Trophoblast cell (in vitro differentiated cells and primary cell): ENCODE results near the gene GPR135.

Experiments used
- DNase-seq, 2 donors: peaks; one replicate each; pipeline ENCODE4 v3.0.0-alpha.2; 2016
- H2AFZ ChIP-seq: 2 replicates; pipeline ENCODE4 v1.6.1; 2013; ENCODE audit warnings: low read length, moderate library complexity, mild to moderate bottlenecking; ENCODE audit not compliant: insufficient read depth, poor library complexity
- H2AK5ac ChIP-seq: 2 replicates; pipeline ENCODE4 v1.6.1; 2013; ENCODE audit warnings: mild to moderate bottlenecking, low read length
- H2BK120ac ChIP-seq: 2 replicates; pipeline ENCODE4 v1.6.1; 2013; ENCODE audit warnings: low read length, mild to moderate bottlenecking, moderate library complexity; ENCODE audit not compliant: insufficient read depth, poor library complexity
- H2BK12ac ChIP-seq: 2 replicates; pipeline ENCODE4 v1.6.1; 2013; ENCODE audit warnings: mild to moderate bottlenecking, low read length, moderate library complexity
- H2BK5ac ChIP-seq: 2 replicates; pipeline ENCODE4 v1.6.1; 2013; ENCODE audit warnings: low read length, low read depth, moderate library complexity, mild to moderate bottlenecking; ENCODE audit not compliant: poor library complexity
- H3K14ac ChIP-seq: 2 replicates; pipeline ENCODE4 v1.6.1; 2013; ENCODE audit warnings: mild to moderate bottlenecking, low read length
- H3K18ac ChIP-seq: 2 replicates; pipeline ENCODE4 v1.6.1; 2013; ENCODE audit warnings: mild to moderate bottlenecking, low read length
- H3K23ac ChIP-seq: 2 replicates; pipeline ENCODE4 v1.6.1; 2013; ENCODE audit warnings: low read length
- H3K27ac ChIP-seq: 2 replicates; pipeline ENCODE4 v1.5.1; 2013; ENCODE audit warnings: low read depth, mild to moderate bottlenecking, inconsistent platforms, low read length, moderate library complexity
- H3K27me3 ChIP-seq: 2 replicates; pipeline ENCODE4 v1.6.1; 2013; ENCODE audit warnings: inconsistent platforms, mild to moderate bottlenecking, low read length, moderate library complexity; ENCODE audit not compliant: insufficient read depth
- H3K36me3 ChIP-seq, 2 experiments: 1 replicate in 1 of 2; 2 replicates in 1 of 2; pipeline ENCODE4 v1.6.1; 2013; ENCODE audit warnings: low read length in 2 of 2, mild to moderate bottlenecking in 2 of 2, moderate library complexity in 1 of 2; ENCODE audit not compliant: insufficient read depth in 2 of 2, control insufficient read depth in 1 of 2
- H3K4ac ChIP-seq: 2 replicates; pipeline ENCODE4 v1.6.1; 2013; ENCODE audit warnings: low read depth, mild to moderate bottlenecking, low read length, moderate library complexity
- H3K4me1 ChIP-seq, 2 experiments: 1 replicate in 1 of 2; 2 replicates in 1 of 2; pipeline ENCODE4 v1.6.1; 2013; ENCODE audit warnings: low read length in 2 of 2, mild to moderate bottlenecking in 2 of 2, moderate library complexity in 1 of 2; ENCODE audit not compliant: insufficient read depth in 2 of 2, control insufficient read depth in 1 of 2
- H3K4me2 ChIP-seq: 2 replicates; pipeline ENCODE4 v1.6.1; 2013; ENCODE audit warnings: inconsistent platforms, mild to moderate bottlenecking, low read length, moderate library complexity
- H3K4me3 ChIP-seq: 2 replicates; pipeline ENCODE4 v1.5.1; 2013; ENCODE audit warnings: mild to moderate bottlenecking, low read depth, low read length, inconsistent platforms
- H3K79me1 ChIP-seq: one replicate; pipeline ENCODE4 v1.6.1; 2013; ENCODE audit warnings: low read length
- H3K79me2 ChIP-seq: 2 replicates; pipeline ENCODE4 v1.6.1; 2013; ENCODE audit warnings: low read length, mild to moderate bottlenecking; ENCODE audit not compliant: control insufficient read depth, insufficient read depth, poor library complexity
- H3K9ac ChIP-seq: 2 replicates; pipeline ENCODE4 v1.6.1; 2013; ENCODE audit warnings: mild to moderate bottlenecking, low read length
- H3K9me3 ChIP-seq: 2 replicates; pipeline ENCODE4 v1.6.1; 2013; ENCODE audit warnings: low read depth, mild to moderate bottlenecking, control low read depth, inconsistent platforms, low read length; ENCODE audit not compliant: insufficient read depth
- H4K12ac ChIP-seq: 2 replicates; pipeline ENCODE4 v1.6.1; 2013; ENCODE audit warnings: low read depth, mild to moderate bottlenecking, low read length, moderate library complexity
- H4K8ac ChIP-seq: 2 replicates; pipeline ENCODE4 v1.6.1; 2013; ENCODE audit warnings: low read depth, mild to moderate bottlenecking, low read length, moderate library complexity
- H4K91ac ChIP-seq: one replicate; pipeline ENCODE4 v1.6.1; 2013; ENCODE audit warnings: low read depth, mild to moderate bottlenecking, low read length, moderate library complexity
- WGBS: extraction: QIAGEN DNeasy Blood & Tissue Kit; methylation state at CpG from one replicate; pipeline ENCODE4 v1.1.7; 2013; ENCODE audit warnings: missing lambda C conversion rate; ENCODE audit not compliant: insufficient read length, insufficient coverage; ENCODE audit errors: extremely low coverage; 5-methylcytosine and 5-hydroxymethylcytosine counted together

The GPR135 gene

DNA sequence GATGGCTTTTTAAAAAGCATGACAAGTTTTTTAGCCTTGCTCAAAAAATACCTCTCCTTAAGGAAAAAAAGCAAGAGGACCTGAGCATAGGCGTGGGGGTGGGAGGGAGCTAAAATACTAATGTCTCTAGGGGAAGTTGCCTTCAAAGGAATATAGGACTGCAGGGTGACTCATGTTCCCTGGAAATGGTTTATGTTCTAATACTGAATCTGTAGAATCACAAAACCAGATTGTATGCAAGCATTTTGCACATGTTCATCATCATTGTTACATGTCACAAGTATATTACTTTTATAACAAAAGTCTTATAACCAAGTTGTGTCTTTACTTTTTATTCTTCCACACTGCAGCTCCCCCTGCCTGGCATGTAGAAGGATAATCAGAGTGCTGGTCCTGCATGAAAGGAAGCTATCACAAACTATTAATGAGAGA is 36.6 kb downstream of the GPR135 start:
- Histone ChIP-seq H2AFZ (no peak overlapping the region), H3K9me3 (no peaks in the 10 kb centered on the region), H4K12ac (no peak overlapping the region), H3K4me3 (no peak overlapping the region), H2BK12ac (no peak overlapping the region), H3K4me1 (peaks cover 0 to 1% of the 10 kb centered on the region in 2 experiments), H3K4ac (no peak overlapping the region), H3K27ac (no peak overlapping the region), H3K36me3 (no peaks in the 10 kb centered on the region), H3K9ac (no peak overlapping the region), H3K27me3 (no peaks in the 10 kb centered on the region), H3K18ac (no peak overlapping the region), H3K79me2 (no peaks in the 10 kb centered on the region), H2AK5ac (no peak overlapping the region), H3K14ac (no peak overlapping the region), H3K23ac (no peak overlapping the region), H4K91ac (no peak overlapping the region), H3K79me1 (no peaks in the 10 kb centered on the region), H2BK120ac (no peak overlapping the region), H3K4me2 (no peak overlapping the region), H2BK5ac (no peak overlapping the region), H4K8ac (no peak overlapping the region)
- no CpG with 5 or more reads among the region's 1 CpG for WGBS
- no peak for DNase-seq

DNA sequence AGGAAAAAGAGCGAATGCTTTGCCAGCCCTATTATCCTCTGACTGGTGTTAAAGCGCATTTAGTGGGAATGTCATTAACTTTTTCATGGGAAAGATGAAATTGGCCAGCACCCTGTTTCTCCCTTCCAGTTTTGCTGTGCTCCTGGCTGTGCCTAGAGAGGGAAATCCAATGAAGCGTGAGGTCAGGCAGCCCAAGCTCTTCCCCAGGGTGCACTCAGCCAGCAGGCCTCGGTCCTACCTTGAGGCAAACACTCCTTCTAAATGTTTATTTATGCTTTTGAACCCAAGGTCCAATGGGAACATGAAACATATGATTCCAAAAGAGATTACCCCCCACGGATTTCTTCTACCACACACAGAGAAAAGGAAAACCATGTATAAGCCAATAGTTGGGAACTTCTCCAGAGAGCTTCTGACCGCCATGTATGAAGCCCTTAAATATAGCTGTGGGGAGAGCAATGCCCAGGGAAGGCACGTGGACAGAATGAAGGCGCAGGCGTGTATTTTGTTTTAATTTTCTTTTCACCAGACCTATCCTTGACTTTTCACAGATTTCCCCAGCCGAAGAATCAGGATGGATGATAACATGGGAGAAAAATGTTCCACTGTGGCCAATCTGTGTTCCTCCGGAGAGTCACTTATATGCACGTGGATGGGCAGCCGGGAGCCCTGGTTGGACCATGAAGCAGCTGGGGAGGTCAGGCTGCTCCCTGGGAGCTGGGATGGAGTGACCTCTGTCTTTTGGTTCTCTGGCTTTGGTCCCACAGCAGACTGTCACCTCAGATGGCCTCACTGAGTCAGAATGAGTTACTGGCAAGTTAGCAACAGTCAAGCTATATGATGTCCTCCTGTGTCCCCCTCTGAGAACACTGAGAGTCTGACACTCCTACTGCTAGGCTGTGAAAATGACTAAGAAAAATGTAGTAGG is 37.3 kb downstream of the GPR135 start:
- no peak overlapping the region for H3K27ac ChIP-seq
- no peak overlapping the region for H4K91ac ChIP-seq
- no peak overlapping the region for H3K9ac ChIP-seq
- no peak overlapping the region for H3K4ac ChIP-seq
- H3K23ac ChIP-seq = no peak overlapping the region
- no peaks in the 10 kb centered on the region for H3K36me3 ChIP-seq
- no peak overlapping the region for H2AFZ ChIP-seq
- H3K4me1 ChIP-seq = peaks cover 0 to 1% of the 10 kb centered on the region in 2 experiments
- no peak overlapping the region for H2BK120ac ChIP-seq
- H3K79me1 ChIP-seq = no peaks in the 10 kb centered on the region
- H3K9me3 ChIP-seq = no peaks in the 10 kb centered on the region
- H3K79me2 ChIP-seq = no peaks in the 10 kb centered on the region
- no CpG with 5 or more reads among the region's 13 CpGs for WGBS
- H3K27me3 ChIP-seq = no peaks in the 10 kb centered on the region
- no peak for DNase-seq
- no peak overlapping the region for H2BK5ac ChIP-seq
- H3K4me2 ChIP-seq = no peak overlapping the region
- no peak overlapping the region for H2AK5ac ChIP-seq
- H2BK12ac ChIP-seq = no peak overlapping the region
- no peak overlapping the region for H4K12ac ChIP-seq
- no peak overlapping the region for H3K18ac ChIP-seq
- no peak overlapping the region for H4K8ac ChIP-seq
- H3K4me3 ChIP-seq = no peak overlapping the region
- no peak overlapping the region for H3K14ac ChIP-seq

DNA sequence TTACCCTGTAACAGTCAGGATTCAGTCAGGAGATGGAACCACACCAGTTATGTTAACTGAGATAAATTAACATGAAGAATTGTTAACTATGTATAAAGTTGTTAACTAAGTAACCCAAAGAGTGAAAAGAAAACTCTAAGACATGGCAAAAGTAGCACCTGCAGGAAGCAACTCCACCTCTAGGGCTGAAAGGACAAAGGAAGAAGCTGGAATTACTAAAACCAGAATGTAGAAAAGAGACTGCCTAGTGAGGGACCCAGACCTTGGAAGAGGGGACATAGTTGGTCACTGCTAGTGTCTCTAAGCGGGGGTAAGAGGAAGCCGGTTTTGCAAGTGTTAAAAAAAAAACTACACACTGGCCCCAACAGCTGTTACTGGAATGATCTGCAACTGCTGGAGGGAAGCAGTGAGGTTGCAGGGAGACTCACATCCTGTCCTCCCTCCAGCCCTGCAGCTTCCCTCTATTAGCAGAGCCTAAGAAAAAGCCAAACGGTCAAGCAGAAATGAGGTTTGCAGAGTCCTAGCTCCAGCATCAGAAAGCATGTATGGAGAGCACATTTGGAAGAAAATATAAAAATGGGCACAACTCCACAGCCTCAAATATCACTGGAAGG is 39.8 kb downstream of the GPR135 start:
- H3K79me1 ChIP-seq = no peaks in the 10 kb centered on the region
- no peak overlapping the region for H2AK5ac ChIP-seq
- no peaks in the 10 kb centered on the region for H3K9me3 ChIP-seq
- peaks cover 0 to 1% of the 10 kb centered on the region in 2 experiments for H3K4me1 ChIP-seq
- no peak for DNase-seq
- no peaks in the 10 kb centered on the region for H3K36me3 ChIP-seq
- no peak overlapping the region for H3K23ac ChIP-seq
- H4K12ac ChIP-seq = no peak overlapping the region
- WGBS = no CpG with 5 or more reads among the region's 3 CpGs
- H3K79me2 ChIP-seq = no peaks in the 10 kb centered on the region
- no peak overlapping the region for H4K91ac ChIP-seq
- no peak overlapping the region for H3K4ac ChIP-seq
- no peak overlapping the region for H3K9ac ChIP-seq
- no peak overlapping the region for H2BK5ac ChIP-seq
- no peaks in the 10 kb centered on the region for H3K27me3 ChIP-seq
- no peak overlapping the region for H4K8ac ChIP-seq
- H3K14ac ChIP-seq = no peak overlapping the region
- no peak overlapping the region for H2AFZ ChIP-seq
- H3K18ac ChIP-seq = no peak overlapping the region
- no peak overlapping the region for H2BK120ac ChIP-seq
- no peak overlapping the region for H2BK12ac ChIP-seq
- H3K4me2 ChIP-seq = no peak overlapping the region
- no peak overlapping the region for H3K4me3 ChIP-seq
- H3K27ac ChIP-seq = no peak overlapping the region

DNA sequence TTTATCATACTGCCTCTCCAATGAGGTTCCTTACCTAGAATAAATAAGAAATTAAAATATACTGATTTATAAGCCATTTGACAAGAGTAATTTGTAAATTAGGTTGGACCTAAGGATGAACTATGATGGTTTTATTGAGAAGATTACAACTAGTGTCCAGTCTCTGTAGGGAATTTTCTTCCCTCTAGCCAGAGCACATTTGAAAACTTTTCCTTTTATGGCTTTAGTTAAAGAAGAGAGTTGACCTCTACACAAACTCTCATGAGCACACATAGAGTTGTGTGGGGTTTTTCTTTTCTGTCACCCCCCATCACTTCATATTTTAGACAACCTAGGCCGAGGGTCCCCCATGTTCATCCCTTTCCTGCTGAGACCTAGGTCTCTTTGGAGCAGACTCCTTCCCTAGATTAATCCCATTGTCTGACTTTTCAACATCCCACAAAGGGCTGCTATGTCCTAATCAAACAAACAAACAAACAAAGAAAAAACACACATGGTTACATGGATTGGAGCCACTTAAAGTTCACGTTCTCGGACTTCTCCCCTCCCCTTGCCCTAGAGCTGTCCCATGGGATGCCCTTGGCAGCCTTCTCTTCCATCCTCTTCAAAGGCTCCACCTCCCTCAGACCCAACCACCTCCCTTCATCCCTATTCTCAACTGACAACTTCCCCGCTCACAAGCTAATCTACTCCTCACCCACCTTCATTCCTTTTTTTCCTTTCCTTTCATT is 40.7 kb downstream of the GPR135 start:
- Histone ChIP-seq H3K9me3 (no peaks in the 10 kb centered on the region), H2BK12ac (no peak overlapping the region), H3K4me1 (peaks cover 0 to 1% of the 10 kb centered on the region in 2 experiments), H3K79me2 (no peaks in the 10 kb centered on the region), H2AFZ (no peak overlapping the region), H2BK120ac (no peak overlapping the region), H3K14ac (no peak overlapping the region), H3K36me3 (no peaks in the 10 kb centered on the region), H4K8ac (no peak overlapping the region), H4K91ac (no peak overlapping the region), H3K4me3 (no peak overlapping the region), H3K23ac (no peak overlapping the region), H3K18ac (no peak overlapping the region), H2BK5ac (no peak overlapping the region), H3K79me1 (no peaks in the 10 kb centered on the region), H4K12ac (no peak overlapping the region), H3K4me2 (no peak overlapping the region), H3K27ac (no peak overlapping the region), H3K9ac (no peak overlapping the region), H3K27me3 (no peaks in the 10 kb centered on the region), H2AK5ac (peak overlapping the region; percentile 10), H3K4ac (no peak overlapping the region)
- WGBS = no CpG with 5 or more reads among the region's 4 CpGs
- no peak for DNase-seq
